HG03095 (cell line): Measurements from ENCODE around the gene EFCAB13.
"Not testable (repeated sequence)": the region's sequence is repeated elsewhere in the genome, so short reads cannot be mapped to it uniquely, and the experiment has no call there.

Experiments used
- ATAC-seq: cut with Tn5 transposase; IDR thresholded peaks from one replicate; pipeline ENCODE4 v1.9.1; 2021; ENCODE audit warnings: moderate library complexity; ENCODE audit not compliant: unreplicated experiment

EFCAB13 gene

GRCh38 chr17:47324224-47325020 is 667 bp downstream of the EFCAB13 start:
- ATAC-seq = peak; percentile 17

- no peak for ATAC-seq
These were observed 1.4 kb downstream of the EFCAB13 start for GRCh38 chr17:47325176-47325575.

- ATAC-seq = no peak
These were observed 6.8 kb downstream of the EFCAB13 start for GRCh38 chr17:47330548-47330947.

GRCh38 chr17:47332287-47332686 is 8.5 kb downstream of the EFCAB13 start:
- ATAC-seq = no peak

- no peak for ATAC-seq
These were observed 11.6 kb downstream of the EFCAB13 start for GRCh38 chr17:47335101-47335936.

- no peak for ATAC-seq
These were observed 14.3 kb downstream of the EFCAB13 start for GRCh38 chr17:47338026-47338425.

GRCh38 chr17:47352848-47353247 is 29.1 kb downstream of the EFCAB13 start:
- no peak for ATAC-seq

GRCh38 chr17:47358652-47359051 is 34.9 kb downstream of the EFCAB13 start:
- no peak for ATAC-seq

GRCh38 chr17:47363171-47363570 is 39.4 kb downstream of the EFCAB13 start:
- no peak for ATAC-seq

GRCh38 chr17:47367257-47367656 is 43.5 kb downstream of the EFCAB13 start:
- ATAC-seq = no peak

GRCh38 chr17:47368262-47368661 is 44.5 kb downstream of the EFCAB13 start:
- ATAC-seq = no peak

GRCh38 chr17:47370899-47371298 is 47.1 kb downstream of the EFCAB13 start:
- ATAC-seq = not testable (repeated sequence)

- no peak for ATAC-seq
These were observed 49.2 kb downstream of the EFCAB13 start for GRCh38 chr17:47373002-47373401.

GRCh38 chr17:47376247-47376646 is 52.5 kb downstream of the EFCAB13 start:
- no peak for ATAC-seq

- no peak for ATAC-seq
These were observed 65.1 kb downstream of the EFCAB13 start for GRCh38 chr17:47388825-47389224.

- not testable (repeated sequence) for ATAC-seq
These were observed 73.9 kb downstream of the EFCAB13 start for GRCh38 chr17:47397532-47398128.

- no peak for ATAC-seq
These were observed 76.6 kb downstream of the EFCAB13 start for GRCh38 chr17:47400333-47400732.

GRCh38 chr17:47401100-47401499 is 77.3 kb downstream of the EFCAB13 start:
- no peak for ATAC-seq

- ATAC-seq = no peak
These were observed 80.3 kb downstream of the EFCAB13 start for GRCh38 chr17:47404006-47404405.

GRCh38 chr17:47404875-47405274 is 81.1 kb downstream of the EFCAB13 start:
- no peak for ATAC-seq

GRCh38 chr17:47413872-47414271 is 90.1 kb downstream of the EFCAB13 start:
- ATAC-seq = no peak

GRCh38 chr17:47414612-47415011 is 90.9 kb downstream of the EFCAB13 start:
- no peak for ATAC-seq
